ENCODE results near the gene MYPN.

Gene MYPN

DNA sequence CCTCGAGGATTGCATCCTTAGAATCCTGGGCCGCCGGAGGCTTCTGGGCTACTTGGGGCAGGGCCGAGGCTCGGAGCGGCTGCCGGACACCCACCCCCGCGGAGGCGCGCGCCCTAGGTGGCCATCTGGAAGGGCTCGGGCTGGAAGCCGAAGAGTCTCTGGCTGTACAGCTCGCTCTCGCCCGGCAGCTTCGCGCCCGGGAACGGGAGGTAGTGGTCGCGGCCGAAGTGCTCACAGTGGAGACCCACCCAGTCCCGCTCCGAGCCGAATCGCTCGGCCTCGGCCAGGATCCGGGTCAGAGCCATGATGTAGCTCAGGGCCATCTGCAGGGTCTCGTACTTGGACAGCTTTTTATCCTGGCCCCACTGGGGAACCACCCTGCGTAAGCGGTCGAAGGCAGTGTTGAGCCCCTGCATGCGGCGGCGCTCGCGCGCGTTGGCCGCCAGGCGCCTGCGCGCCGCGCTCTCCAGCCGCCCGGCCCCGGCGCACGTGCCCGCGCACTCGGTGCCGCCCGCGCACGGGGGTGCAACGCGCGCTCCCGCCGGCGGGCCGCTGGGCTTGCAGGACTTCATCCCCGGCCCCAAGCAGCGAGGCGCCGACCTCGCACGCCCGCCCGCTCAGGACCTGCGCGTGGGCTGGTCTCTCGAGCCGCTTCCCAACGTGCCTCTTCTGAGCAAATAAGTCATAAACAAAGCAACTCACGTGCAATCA lies 122.0 kb downstream of the MYPN start (continued):
- no peak for TF ChIP-seq ZBTB1 (tag by site-specific recombination; IDR thresholded peaks at IDR 0.05)
- TF ChIP-seq, protein P1, sequence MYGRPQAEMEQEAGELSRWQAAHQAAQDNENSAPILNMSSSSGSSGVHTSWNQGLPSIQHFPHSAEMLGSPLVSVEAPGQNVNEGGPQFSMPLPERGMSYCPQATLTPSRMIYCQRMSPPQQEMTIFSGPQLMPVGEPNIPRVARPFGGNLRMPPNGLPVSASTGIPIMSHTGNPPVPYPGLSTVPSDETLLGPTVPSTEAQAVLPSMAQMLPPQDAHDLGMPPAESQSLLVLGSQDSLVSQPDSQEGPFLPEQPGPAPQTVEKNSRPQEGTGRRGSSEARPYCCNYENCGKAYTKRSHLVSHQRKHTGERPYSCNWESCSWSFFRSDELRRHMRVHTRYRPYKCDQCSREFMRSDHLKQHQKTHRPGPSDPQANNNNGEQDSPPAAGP (tag by site-specific recombination; IDR thresholded peaks at IDR 0.05), result peak; percentile 45; the same call in 1 of the 2 replicates
- no peak for TF ChIP-seq SP3 (tag by site-specific recombination; IDR thresholded peaks at IDR 0.05)
- TF ChIP-seq, protein P2, sequence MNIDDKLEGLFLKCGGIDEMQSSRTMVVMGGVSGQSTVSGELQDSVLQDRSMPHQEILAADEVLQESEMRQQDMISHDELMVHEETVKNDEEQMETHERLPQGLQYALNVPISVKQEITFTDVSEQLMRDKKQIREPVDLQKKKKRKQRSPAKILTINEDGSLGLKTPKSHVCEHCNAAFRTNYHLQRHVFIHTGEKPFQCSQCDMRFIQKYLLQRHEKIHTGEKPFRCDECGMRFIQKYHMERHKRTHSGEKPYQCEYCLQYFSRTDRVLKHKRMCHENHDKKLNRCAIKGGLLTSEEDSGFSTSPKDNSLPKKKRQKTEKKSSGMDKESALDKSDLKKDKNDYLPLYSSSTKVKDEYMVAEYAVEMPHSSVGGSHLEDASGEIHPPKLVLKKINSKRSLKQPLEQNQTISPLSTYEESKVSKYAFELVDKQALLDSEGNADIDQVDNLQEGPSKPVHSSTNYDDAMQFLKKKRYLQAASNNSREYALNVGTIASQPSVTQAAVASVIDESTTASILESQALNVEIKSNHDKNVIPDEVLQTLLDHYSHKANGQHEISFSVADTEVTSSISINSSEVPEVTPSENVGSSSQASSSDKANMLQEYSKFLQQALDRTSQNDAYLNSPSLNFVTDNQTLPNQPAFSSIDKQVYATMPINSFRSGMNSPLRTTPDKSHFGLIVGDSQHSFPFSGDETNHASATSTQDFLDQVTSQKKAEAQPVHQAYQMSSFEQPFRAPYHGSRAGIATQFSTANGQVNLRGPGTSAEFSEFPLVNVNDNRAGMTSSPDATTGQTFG (tag by site-specific recombination; IDR thresholded peaks at IDR 0.05; ENCODE audit: borderline replicate concordance), result no peak
- TF ChIP-seq KLF10 (tag by site-specific recombination; IDR thresholded peaks at IDR 0.05), result no peak
- TF ChIP-seq ZNF366 (tag by site-specific recombination; conservative IDR thresholded peaks at IDR 0.05), result no peak
- TF ChIP-seq, protein P3, sequence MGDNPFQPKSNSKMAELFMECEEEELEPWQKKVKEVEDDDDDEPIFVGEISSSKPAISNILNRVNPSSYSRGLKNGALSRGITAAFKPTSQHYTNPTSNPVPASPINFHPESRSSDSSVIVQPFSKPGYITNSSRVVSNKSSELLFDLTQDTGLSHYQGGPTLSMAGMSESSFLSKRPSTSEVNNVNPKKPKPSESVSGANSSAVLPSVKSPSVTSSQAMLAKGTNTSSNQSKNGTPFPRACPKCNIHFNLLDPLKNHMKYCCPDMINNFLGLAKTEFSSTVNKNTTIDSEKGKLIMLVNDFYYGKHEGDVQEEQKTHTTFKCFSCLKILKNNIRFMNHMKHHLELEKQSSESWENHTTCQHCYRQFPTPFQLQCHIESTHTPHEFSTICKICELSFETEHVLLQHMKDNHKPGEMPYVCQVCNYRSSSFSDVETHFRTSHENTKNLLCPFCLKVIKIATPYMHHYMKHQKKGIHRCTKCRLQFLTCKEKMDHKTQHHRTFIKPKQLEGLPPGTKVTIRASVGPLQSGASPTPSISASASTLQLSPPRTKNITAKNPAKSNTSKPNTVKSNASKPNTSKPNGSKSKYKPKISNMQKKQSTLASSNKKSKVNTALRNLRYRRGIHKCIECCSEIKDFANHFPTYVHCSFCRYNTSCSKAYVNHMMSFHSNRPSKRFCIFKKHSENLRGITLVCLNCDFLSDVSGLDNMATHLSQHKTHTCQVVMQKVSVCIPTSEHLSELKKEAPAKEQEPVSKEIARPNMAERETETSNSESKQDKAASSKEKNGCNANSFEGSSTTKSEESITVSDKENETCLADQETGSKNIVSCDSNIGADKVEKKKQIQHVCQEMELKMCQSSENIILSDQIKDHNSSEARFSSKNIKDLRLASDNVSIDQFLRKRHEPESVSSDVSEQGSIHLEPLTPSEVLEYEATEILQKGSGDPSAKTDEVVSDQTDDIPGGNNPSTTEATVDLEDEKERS (tag by site-specific recombination; IDR thresholded peaks at IDR 0.05), result no peak
- no peak for TF ChIP-seq ZNF132 (tag by site-specific recombination; IDR thresholded peaks at IDR 0.05; ENCODE audit: borderline replicate concordance)
- TF ChIP-seq, protein P4, sequence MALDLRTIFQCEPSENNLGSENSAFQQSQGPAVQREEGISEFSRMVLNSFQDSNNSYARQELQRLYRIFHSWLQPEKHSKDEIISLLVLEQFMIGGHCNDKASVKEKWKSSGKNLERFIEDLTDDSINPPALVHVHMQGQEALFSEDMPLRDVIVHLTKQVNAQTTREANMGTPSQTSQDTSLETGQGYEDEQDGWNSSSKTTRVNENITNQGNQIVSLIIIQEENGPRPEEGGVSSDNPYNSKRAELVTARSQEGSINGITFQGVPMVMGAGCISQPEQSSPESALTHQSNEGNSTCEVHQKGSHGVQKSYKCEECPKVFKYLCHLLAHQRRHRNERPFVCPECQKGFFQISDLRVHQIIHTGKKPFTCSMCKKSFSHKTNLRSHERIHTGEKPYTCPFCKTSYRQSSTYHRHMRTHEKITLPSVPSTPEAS (tag by site-specific recombination; IDR thresholded peaks at IDR 0.05), result no peak
- TF ChIP-seq ZNF311 (tag by site-specific recombination; IDR thresholded peaks at IDR 0.05; ENCODE audit: borderline replicate concordance), result no peak
- peak; percentile 83 for TF ChIP-seq ZNF121 (tag by site-specific recombination; IDR thresholded peaks at IDR 0.05)
- TF ChIP-seq ZNF544 (tag by site-specific recombination; IDR thresholded peaks at IDR 0.05), result no peak
- peak; percentile 73; the same call in 1 of the 2 replicates for TF ChIP-seq KLF8 (tag by site-specific recombination; IDR thresholded peaks at IDR 0.05)
- no peak for TF ChIP-seq ZNF248 (tag by site-specific recombination; IDR thresholded peaks at IDR 0.05)
- no peak for TF ChIP-seq ZNF521 (tag by site-specific recombination; IDR thresholded peaks at IDR 0.05)
- TF ChIP-seq YY2 (tag by site-specific recombination; IDR thresholded peaks at IDR 0.05), result no peak
- TF ChIP-seq ZNF610 (tag by site-specific recombination; IDR thresholded peaks at IDR 0.05; ENCODE audit: borderline replicate concordance), result 0 out of 2 replicates have a peak, but pooled peaks have one; percentile 27
- no peak for TF ChIP-seq ZNF664 (tag by site-specific recombination; IDR thresholded peaks at IDR 0.05)
- TF ChIP-seq, protein P5, sequence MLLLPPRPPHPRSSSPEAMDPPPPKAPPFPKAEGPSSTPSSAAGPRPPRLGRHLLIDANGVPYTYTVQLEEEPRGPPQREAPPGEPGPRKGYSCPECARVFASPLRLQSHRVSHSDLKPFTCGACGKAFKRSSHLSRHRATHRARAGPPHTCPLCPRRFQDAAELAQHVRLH (tag by site-specific recombination; IDR thresholded peaks at IDR 0.05), result 0 out of 2 replicates have a peak, but pooled peaks have one; percentile 25
- no peak for TF ChIP-seq ZNF530 (tag by site-specific recombination; IDR thresholded peaks at IDR 0.05; ENCODE audit: low read depth)
- TF ChIP-seq, protein P6, sequence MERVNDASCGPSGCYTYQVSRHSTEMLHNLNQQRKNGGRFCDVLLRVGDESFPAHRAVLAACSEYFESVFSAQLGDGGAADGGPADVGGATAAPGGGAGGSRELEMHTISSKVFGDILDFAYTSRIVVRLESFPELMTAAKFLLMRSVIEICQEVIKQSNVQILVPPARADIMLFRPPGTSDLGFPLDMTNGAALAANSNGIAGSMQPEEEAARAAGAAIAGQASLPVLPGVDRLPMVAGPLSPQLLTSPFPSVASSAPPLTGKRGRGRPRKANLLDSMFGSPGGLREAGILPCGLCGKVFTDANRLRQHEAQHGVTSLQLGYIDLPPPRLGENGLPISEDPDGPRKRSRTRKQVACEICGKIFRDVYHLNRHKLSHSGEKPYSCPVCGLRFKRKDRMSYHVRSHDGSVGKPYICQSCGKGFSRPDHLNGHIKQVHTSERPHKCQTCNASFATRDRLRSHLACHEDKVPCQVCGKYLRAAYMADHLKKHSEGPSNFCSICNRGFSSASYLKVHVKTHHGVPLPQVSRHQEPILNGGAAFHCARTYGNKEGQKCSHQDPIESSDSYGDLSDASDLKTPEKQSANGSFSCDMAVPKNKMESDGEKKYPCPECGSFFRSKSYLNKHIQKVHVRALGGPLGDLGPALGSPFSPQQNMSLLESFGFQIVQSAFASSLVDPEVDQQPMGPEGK (tag by site-specific recombination; IDR thresholded peaks at IDR 0.05), result peak; percentile 79
- no peak for TF ChIP-seq ZNF654 (tag by site-specific recombination; IDR thresholded peaks at IDR 0.05; ENCODE audit: low read depth)
- TF ChIP-seq, protein P7, sequence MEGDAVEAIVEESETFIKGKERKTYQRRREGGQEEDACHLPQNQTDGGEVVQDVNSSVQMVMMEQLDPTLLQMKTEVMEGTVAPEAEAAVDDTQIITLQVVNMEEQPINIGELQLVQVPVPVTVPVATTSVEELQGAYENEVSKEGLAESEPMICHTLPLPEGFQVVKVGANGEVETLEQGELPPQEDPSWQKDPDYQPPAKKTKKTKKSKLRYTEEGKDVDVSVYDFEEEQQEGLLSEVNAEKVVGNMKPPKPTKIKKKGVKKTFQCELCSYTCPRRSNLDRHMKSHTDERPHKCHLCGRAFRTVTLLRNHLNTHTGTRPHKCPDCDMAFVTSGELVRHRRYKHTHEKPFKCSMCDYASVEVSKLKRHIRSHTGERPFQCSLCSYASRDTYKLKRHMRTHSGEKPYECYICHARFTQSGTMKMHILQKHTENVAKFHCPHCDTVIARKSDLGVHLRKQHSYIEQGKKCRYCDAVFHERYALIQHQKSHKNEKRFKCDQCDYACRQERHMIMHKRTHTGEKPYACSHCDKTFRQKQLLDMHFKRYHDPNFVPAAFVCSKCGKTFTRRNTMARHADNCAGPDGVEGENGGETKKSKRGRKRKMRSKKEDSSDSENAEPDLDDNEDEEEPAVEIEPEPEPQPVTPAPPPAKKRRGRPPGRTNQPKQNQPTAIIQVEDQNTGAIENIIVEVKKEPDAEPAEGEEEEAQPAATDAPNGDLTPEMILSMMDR (tag by site-specific recombination; IDR thresholded peaks at IDR 0.05), result peak; percentile 65
- TF ChIP-seq ZNF626 (tag by site-specific recombination; IDR thresholded peaks at IDR 0.05), result no peak
- TF ChIP-seq ZNF768 (tag by site-specific recombination; IDR thresholded peaks at IDR 0.05), result no peak
- TF ChIP-seq ZBTB17 (tag by site-specific recombination; IDR thresholded peaks at IDR 0.05), result peak; percentile 96
- no peak for TF ChIP-seq EGR2 (tag by site-specific recombination; IDR thresholded peaks at IDR 0.05; ENCODE audit: low read depth)
- no peak for TF ChIP-seq ZNF624 (tag by site-specific recombination; IDR thresholded peaks at IDR 0.05)
